GM23338 (cell line): ENCODE data around the gene NUDT9. TPM values are rescaled to one million over a fixed set of nuclear protein-coding genes. Genes with fewer than 3 reads are reported as not detected.

Experiments
- ATAC-seq: fragments of 200-7000 bp; cut with Tn5 transposase; 3 replicates; pipeline ENCODE4 v1.9.1; 2020
- DNase-seq: peaks from one replicate; pipeline ENCODE4 v3.0.0-alpha.2; 2015; ENCODE audit warnings: low spot score
- H2AFZ ChIP-seq: fragments of 200-600 bp; sonication (generic); 2 replicates; pipeline ENCODE4 v1.8.0; 2016; ENCODE audit warnings: antibody characterized with exemption, mild to moderate bottlenecking, moderate library complexity
- H3F3A ChIP-seq: fragments of 200-600 bp; sonication (generic); replicated peaks from 2 replicates; pipeline ENCODE4 v1.8.0; 2017; ENCODE audit warnings: antibody characterized with exemption, mixed run types, low read depth
- H3K27ac ChIP-seq: fragments of 200-600 bp; sonication (generic); 2 replicates; pipeline ENCODE4 v1.6.1; 2016; ENCODE audit warnings: low read depth
- H3K27me3 ChIP-seq: fragments of 200-600 bp; sonication (generic); 2 replicates; pipeline ENCODE4 v1.8.0; 2016; ENCODE audit warnings: mild to moderate bottlenecking, mixed run types, moderate library complexity; ENCODE audit not compliant: insufficient read depth
- H3K36me3 ChIP-seq: fragments of 200-600 bp; sonication (generic); 2 replicates; pipeline ENCODE4 v1.8.0; 2016; ENCODE audit warnings: mild to moderate bottlenecking; ENCODE audit not compliant: insufficient read depth
- H3K4me1 ChIP-seq: fragments of 200-600 bp; sonication (generic); 2 replicates; pipeline ENCODE4 v1.8.0; 2016; ENCODE audit warnings: mild to moderate bottlenecking, moderate library complexity; ENCODE audit not compliant: insufficient read depth
- H3K4me2 ChIP-seq: fragments of 200-600 bp; sonication (generic); 2 replicates; pipeline ENCODE4 v1.7.1; 2017; ENCODE audit warnings: mixed run types
- H3K4me3 ChIP-seq: fragments of 200-600 bp; sonication (generic); 2 replicates; pipeline ENCODE4 v1.6.1; 2016; ENCODE audit warnings: mixed run types
- H3K79me2 ChIP-seq: fragments of 200-600 bp; sonication (generic); replicated peaks from 2 replicates; pipeline ENCODE4 v1.8.0; 2017; ENCODE audit warnings: mild to moderate bottlenecking; ENCODE audit not compliant: insufficient read depth
- H3K9me2 ChIP-seq: fragments of 200-600 bp; sonication (generic); 2 replicates; pipeline ENCODE4 v1.8.0; 2017; ENCODE audit not compliant: insufficient read depth
- H4K20me1 ChIP-seq: fragments of 200-600 bp; sonication (generic); replicated peaks from 2 replicates; pipeline ENCODE4 v1.8.0; 2017; ENCODE audit warnings: mild to moderate bottlenecking; ENCODE audit not compliant: insufficient read depth
- H3K27ac Mint-ChIP-seq: 2 replicates; pipeline ENCODE4 v1.8.0; 2020; ENCODE audit warnings: inconsistent platforms, mild to moderate bottlenecking, moderate library complexity, mixed read lengths
- H3K27me3 Mint-ChIP-seq: 3 replicates; pipeline ENCODE4 v1.8.0; 2022; ENCODE audit warnings: low read depth, mild to moderate bottlenecking, moderate library complexity, mixed read lengths, inconsistent platforms; ENCODE audit not compliant: insufficient read depth, poor library complexity
- H3K36me3 Mint-ChIP-seq: 3 replicates; pipeline ENCODE4 v1.8.0; 2021; ENCODE audit warnings: low read depth, mild to moderate bottlenecking, inconsistent platforms, moderate library complexity, mixed read lengths
- H3K4me1 Mint-ChIP-seq: 3 replicates; pipeline ENCODE4 v1.8.0; 2020; ENCODE audit warnings: mild to moderate bottlenecking, inconsistent platforms, mixed read lengths
- H3K4me3 Mint-ChIP-seq: 3 replicates; pipeline ENCODE4 v1.8.0; 2021; ENCODE audit warnings: moderate library complexity, mild to moderate bottlenecking, inconsistent platforms, mixed read lengths
- H3K9me3 Mint-ChIP-seq: 3 replicates; pipeline ENCODE4 v1.8.0; 2020; ENCODE audit warnings: moderate library complexity, mild to moderate bottlenecking, inconsistent platforms, mixed read lengths
- CREB1 ChIP-seq: fragments of 250-450 bp; sonication (Bioruptor Pico); IDR thresholded peaks from 2 replicates; pipeline ENCODE4 v1.5.0; 2020; ENCODE audit warnings: low read depth, mild to moderate bottlenecking, moderate library complexity
- CTCF ChIP-seq, 2 experiments: fragments of 200-600 bp in 1 of 2; sonication (generic) in 1 of 2; conservative IDR thresholded peaks; 2 replicates each; pipeline versions ENCODE4 v1.5.1 to v1.6.1; 2016 to 2017; ENCODE audit warnings: antibody characterized with exemption in 2 of 2, low read depth in 2 of 2, mild to moderate bottlenecking in 2 of 2, moderate library complexity in 1 of 2
- ETS1 ChIP-seq: IDR thresholded peaks from 2 replicates; pipeline ENCODE4 v1.6.1; 2016; ENCODE audit warnings: antibody characterized with exemption
- EZH2 ChIP-seq: fragments of 200-600 bp; sonication (generic); IDR thresholded peaks from one replicate; pipeline ENCODE4 v1.8.0; 2017; ENCODE audit warnings: antibody characterized with exemption, mild to moderate bottlenecking, low read depth; ENCODE audit not compliant: unreplicated experiment
- EZH2phosphoT487 ChIP-seq: fragments of 200-600 bp; sonication (generic); IDR thresholded peaks from one replicate; pipeline ENCODE4 v1.8.1; 2018; ENCODE audit warnings: antibody characterized with exemption; ENCODE audit not compliant: unreplicated experiment
- JUNB ChIP-seq: IDR thresholded peaks from one replicate; pipeline ENCODE4 v1.6.1; 2016; ENCODE audit warnings: antibody characterized with exemption; ENCODE audit not compliant: unreplicated experiment
- NANOG ChIP-seq: IDR thresholded peaks from 2 replicates; pipeline ENCODE4 v1.6.1; 2016; ENCODE audit warnings: antibody characterized with exemption, borderline replicate concordance
- POLR2AphosphoS5 ChIP-seq: IDR thresholded peaks from 2 replicates; pipeline ENCODE4 v1.6.1; 2016; ENCODE audit warnings: antibody characterized with exemption, low read depth
- REST ChIP-seq: IDR thresholded peaks from one replicate; pipeline ENCODE4 v1.6.1; 2018; ENCODE audit warnings: antibody characterized with exemption; ENCODE audit not compliant: unreplicated experiment
- STAT1 ChIP-seq: IDR thresholded peaks from one replicate; pipeline ENCODE4 v1.6.1; 2016; ENCODE audit warnings: antibody characterized with exemption; ENCODE audit not compliant: unreplicated experiment
- ZNF114 ChIP-seq: fragments of 250-450 bp; sonication (Bioruptor Pico); IDR thresholded peaks from 2 replicates; pipeline ENCODE4 v1.5.0; 2020; ENCODE audit warnings: mild to moderate bottlenecking, moderate library complexity
- ZNF331 ChIP-seq: fragments of 250-450 bp; sonication (Bioruptor Pico); IDR thresholded peaks from 2 replicates; pipeline ENCODE4 v1.5.0; 2020; ENCODE audit warnings: low read depth, mild to moderate bottlenecking, moderate library complexity
- ZNF462 ChIP-seq: fragments of 250-450 bp; sonication (Bioruptor Pico); IDR thresholded peaks from 2 replicates; pipeline ENCODE4 v1.5.0; 2020; ENCODE audit warnings: mild to moderate bottlenecking, moderate library complexity
- polyA plus RNA-seq: library from polyadenylated mRNA; unstranded; fragments of >200 nt; fragmentation: Nextera tagmentation; extraction: Ambion mirVana; gene quantifications from 2 replicates; pipeline ENCODE4 v1.2.1, GENCODE V29; 2016
- total RNA-seq: library from RNA; depleted of rRNA; stranded (reverse); fragments of >200 nt; shearing (Covaris generic); gene quantifications from 2 replicates; pipeline ENCODE4 v1.2.3, GENCODE V29; 2014

NUDT9 gene
- total and polyA plus RNA-seq, 2 experiments from 2014 or later, result 22.9 to 43.4 TPM

GRCh38 chr4:87444741-87445140, 22.4 kb downstream of the NUDT9 start:
- TF ChIP-seq CREB1 (CRISPR knock-in tag) (no peak), NANOG (no peak), ETS1 (no peak), EZH2phosphoT487 (no peak), CTCF (conservative IDR thresholded peaks at IDR 0.05; ENCODE audit: low read depth in 2 of 2) (no peak), ZNF331 (CRISPR knock-in tag) (no peak), ZNF114 (CRISPR knock-in tag) (no peak), STAT1 (no peak), EZH2 (no peak), ZNF462 (CRISPR knock-in tag) (no peak), JUNB (no peak), POLR2AphosphoS5 (no peak), REST (no peak)
- Mint-ChIP-seq H3K27me3 (peaks cover 3% of the 10 kb centered on the region), H3K27ac (no peak overlapping the region), H3K36me3 (peaks cover 16% of the 10 kb centered on the region), H3K4me3 (no peak overlapping the region), H3K4me1 (no peaks in the 10 kb centered on the region), H3K9me3 (no peaks in the 10 kb centered on the region)
- H3K4me2 ChIP-seq, result no peak overlapping the region
- no peak overlapping the region for H3K27ac ChIP-seq
- H3K79me2 ChIP-seq, result no peaks in the 10 kb centered on the region; the same call in 1 of the 2 replicates
- ATAC-seq, result no peak
- no peak for DNase-seq
- H3K4me3 ChIP-seq, result no peak overlapping the region
- H3K9me2 ChIP-seq, result no peaks in the 10 kb centered on the region
- no peak overlapping the region for H2AFZ ChIP-seq
- peaks cover 11% of the 10 kb centered on the region for H4K20me1 ChIP-seq
- no peaks in the 10 kb centered on the region for H3K4me1 ChIP-seq
- H3F3A ChIP-seq, result no peaks in the 10 kb centered on the region
- peaks cover 6% of the 10 kb centered on the region; the same call in 1 of the 2 replicates for H3K36me3 ChIP-seq
- H3K27me3 ChIP-seq, result no peaks in the 10 kb centered on the region
